Purkinje cell (primary cell): ENCODE measurements around the gene NTMT2. TPM values are rescaled to one million over a fixed set of nuclear protein-coding genes. Genes with fewer than 3 reads are reported as not detected.

Experiments used
- polyA plus RNA-seq: library from polyadenylated mRNA; unstranded; fragments of >200 nt; fragmentation: Nextera tagmentation; gene quantifications from 2 replicates; pipeline ENCODE4 v1.2.1, GENCODE V29; 2014

NTMT2 gene
- polyA plus RNA-seq = not detected in 2 replicates

GRCh38 chr1:170145770-170146676 is at the start of gene NTMT2:
Gene NTMT2 (plus strand): TSS chr1:170145959. CDS start chr1:170146108, 149 bp downstream.

Other genes with a start within 250 kb of the NTMT2 start
- 314 and 326 TPM in 2 replicates for gene KIFAP3, start 71.3 kb upstream of the NTMT2 start, polyA plus RNA-seq